Suppressor macrophage treated with lipopolysaccharide for 1 hour (primary cell): ENCODE measurements around the gene PLSCR5.

Source experiments
- DNase-seq, 3 donors: peaks; one replicate each; pipeline ENCODE4 v3.0.0-alpha.2; 2020 to 2022

Gene PLSCR5

GRCh38 chr3:146585156-146585555, 20.0 kb downstream of the PLSCR5 start:
- no peak for DNase-seq

GRCh38 chr3:146581951-146582467, 23.1 kb downstream of the PLSCR5 start:
- peak in 2 of 3 donors; percentile 15 to 30 for DNase-seq

- no peak for DNase-seq
These were observed 24.0 kb downstream of the PLSCR5 start for GRCh38 chr3:146581080-146581601.

GRCh38 chr3:146577662-146578061, 27.5 kb downstream of the PLSCR5 start:
- DNase-seq: peak; percentile 64 to 83 (median 82)

- no peak for DNase-seq
These were observed 29.5 kb downstream of the PLSCR5 start for GRCh38 chr3:146575636-146576035.

- DNase-seq: no peak
These were observed 31.0 kb downstream of the PLSCR5 start for GRCh38 chr3:146574173-146574572.

GRCh38 chr3:146569314-146569713, 35.8 kb downstream of the PLSCR5 start:
- DNase-seq: no peak

- no peak for DNase-seq
These were observed 39.0 kb downstream of the PLSCR5 start for GRCh38 chr3:146566138-146566537.

GRCh38 chr3:146561879-146562278, 43.3 kb downstream of the PLSCR5 start:
- DNase-seq: no peak

GRCh38 chr3:146561463-146561862, 43.7 kb downstream of the PLSCR5 start:
- DNase-seq: no peak

GRCh38 chr3:146560678-146561077, 44.5 kb downstream of the PLSCR5 start:
- no peak for DNase-seq

- DNase-seq: no peak
These were observed 45.8 kb downstream of the PLSCR5 start for GRCh38 chr3:146559388-146559787.

GRCh38 chr3:146558781-146559180, 46.4 kb downstream of the PLSCR5 start:
- peak; percentile 44 to 63 (median 47) for DNase-seq

GRCh38 chr3:146557745-146558144, 47.4 kb downstream of the PLSCR5 start:
- no peak for DNase-seq

- no peak for DNase-seq
These were observed 49.8 kb downstream of the PLSCR5 start for GRCh38 chr3:146555311-146555710.

- DNase-seq: peak in 1 of 3 donors; percentile 27
These were observed 50.9 kb downstream of the PLSCR5 start for GRCh38 chr3:146554151-146554760.

- DNase-seq: peak; percentile 68 to 82 (median 76)
These were observed 54.2 kb downstream of the PLSCR5 start for GRCh38 chr3:146550743-146551510.

GRCh38 chr3:146550070-146550615, 55.0 kb downstream of the PLSCR5 start:
- DNase-seq: peak in 1 of 3 donors; percentile 43

GRCh38 chr3:146547235-146547835, 57.8 kb downstream of the PLSCR5 start:
- no peak for DNase-seq

- DNase-seq: no peak
These were observed 58.7 kb downstream of the PLSCR5 start for GRCh38 chr3:146546366-146546965.

GRCh38 chr3:146544929-146545528, 60.1 kb downstream of the PLSCR5 start:
- DNase-seq: no peak
